ENCODE data around the gene FBXO21. TPM values are rescaled to one million over a fixed set of nuclear protein-coding genes. Genes with fewer than 3 reads are reported as not detected.

FBXO21 gene
- total RNA-seq, 5 donors from 2014 or later (not counting 1 experiment from before 2014, with no cell fraction given), result 47.7 to 58.1 (median 54.2) TPM

DNA sequence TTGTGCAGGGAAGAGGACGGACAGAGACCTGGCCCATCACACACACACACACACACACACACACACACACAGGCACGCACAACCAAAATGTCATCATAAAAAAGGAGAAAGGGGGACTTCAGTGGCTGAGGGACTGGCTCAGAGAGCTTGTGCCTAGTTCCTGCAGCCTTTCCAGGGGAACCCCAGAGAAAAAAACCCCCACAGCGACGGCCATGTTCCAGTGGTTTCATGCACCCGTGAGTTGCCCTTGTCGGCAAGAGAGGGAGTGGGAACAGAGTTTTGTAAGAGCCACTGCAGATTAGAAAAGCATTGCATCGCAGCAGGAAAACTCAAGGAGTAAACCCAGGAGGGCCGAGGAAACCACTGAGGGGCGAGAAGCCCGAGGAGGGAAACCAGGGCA is 24.5 kb upstream of the FBXO21 start:
- Histone ChIP-seq H3K4me1 (ENCODE audit: control insufficient read depth in 1 of 2, extremely low read depth in 1 of 2, insufficient read depth in 2 of 2, low read length in 2 of 2) (no peaks in the 10 kb centered on the region), H3K27ac (ENCODE audit: low read length) (no peak overlapping the region), H3K27me3 (replicated peaks in 1 of 2; ENCODE audit: control insufficient read depth in 2 of 2, extremely low read depth in 1 of 2, insufficient read depth in 2 of 2, low read length in 1 of 2) (peaks cover 0 to 24% of the 10 kb centered on the region in 2 experiments), H3K4me3 (ENCODE audit: control insufficient read depth in 1 of 2, extremely low read depth in 1 of 2, low read length in 1 of 2) (no peak overlapping the region), H3K36me3 (ENCODE audit: control insufficient read depth in 2 of 2, extremely low read depth in 1 of 2, insufficient read depth in 1 of 2, low read length in 1 of 2) (no peaks in the 10 kb centered on the region), H3K9me3 (no peaks in the 10 kb centered on the region)
- no peaks in the 10 kb centered on the region for H3K36me3 Mint-ChIP-seq
- H3K9me3 Mint-ChIP-seq, result no peaks in the 10 kb centered on the region
- CTCF ChIA-PET, result interaction anchor here in 1 of 2 donors (0.7 kb wide), 1 partner anchor 149 kb away, joined by 4 read pairs; no protein-coding TSS in a partner anchor
- no peak overlapping the region for H3K27ac Mint-ChIP-seq
- H3K4me3 Mint-ChIP-seq, result no peak overlapping the region
- H3K27me3 Mint-ChIP-seq, result peaks cover 13 to 18% of the 10 kb centered on the region in 2 donors
- WGBS (ENCODE audit: insufficient coverage), result 82% methylated on average over 8 of the region's 10 CpGs
- ATAC-seq (replicated peaks in 1 of 4) (no peak), DNase-seq (no peak)
- POLR2A ChIA-PET, result no interaction called here
- no peaks in the 10 kb centered on the region for H3K4me1 Mint-ChIP-seq

DNA sequence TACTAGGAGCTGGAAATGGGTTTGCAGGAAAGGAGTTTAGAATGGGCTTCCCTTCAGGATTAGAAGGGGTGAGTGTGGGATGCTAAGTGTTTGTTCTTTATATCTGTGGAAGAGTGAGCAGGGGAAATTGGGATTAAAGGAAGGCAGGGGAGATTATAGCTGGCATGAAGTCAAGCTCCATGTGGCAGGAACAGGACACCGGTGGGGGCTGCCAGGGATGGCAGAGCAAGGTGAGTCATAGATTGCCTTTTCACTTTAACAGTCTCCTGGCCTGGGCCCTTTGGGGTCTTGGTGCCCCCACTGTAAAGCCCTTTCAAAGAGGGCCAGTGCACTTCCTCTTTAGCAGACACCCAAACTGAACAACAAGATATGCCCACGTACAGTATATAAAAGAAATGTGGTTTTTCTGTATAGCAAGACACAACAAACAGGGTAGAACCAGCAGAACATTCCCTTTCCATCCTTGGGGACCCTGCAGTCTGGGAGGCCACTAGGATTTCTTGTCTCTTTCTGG is 23.1 kb upstream of the FBXO21 start:
- Histone ChIP-seq H3K4me1 (ENCODE audit: control insufficient read depth in 1 of 2, extremely low read depth in 1 of 2, insufficient read depth in 2 of 2, low read length in 2 of 2) (no peaks in the 10 kb centered on the region), H3K36me3 (ENCODE audit: control insufficient read depth in 2 of 2, extremely low read depth in 1 of 2, insufficient read depth in 1 of 2, low read length in 1 of 2) (no peaks in the 10 kb centered on the region), H3K9me3 (no peaks in the 10 kb centered on the region), H3K27me3 (replicated peaks in 1 of 2; ENCODE audit: control insufficient read depth in 2 of 2, extremely low read depth in 1 of 2, insufficient read depth in 2 of 2, low read length in 1 of 2) (peaks cover 0 to 38% of the 10 kb centered on the region in 2 experiments), H3K27ac (ENCODE audit: low read length) (no peak overlapping the region), H3K4me3 (ENCODE audit: control insufficient read depth in 1 of 2, extremely low read depth in 1 of 2, low read length in 1 of 2) (no peak overlapping the region)
- Mint-ChIP-seq H3K27ac (no peak overlapping the region), H3K4me1 (no peaks in the 10 kb centered on the region), H3K36me3 (no peaks in the 10 kb centered on the region), H3K27me3 (peaks cover 7 to 21% of the 10 kb centered on the region in 2 donors), H3K4me3 (no peak overlapping the region), H3K9me3 (no peaks in the 10 kb centered on the region)
- WGBS (ENCODE audit: insufficient coverage), result no CpG with 5 or more reads among the region's 2 CpGs
- ChIA-PET POLR2A (no interaction called here), CTCF (interaction anchor here (0.9 to 2.3 kb wide), 6 partner anchors 8 to 625 kb away, joined by 3 to 8 read pairs (median 4); no protein-coding TSS in a partner anchor)
- DNase-seq (no peak), ATAC-seq (replicated peaks in 1 of 4) (no peak)

DNA sequence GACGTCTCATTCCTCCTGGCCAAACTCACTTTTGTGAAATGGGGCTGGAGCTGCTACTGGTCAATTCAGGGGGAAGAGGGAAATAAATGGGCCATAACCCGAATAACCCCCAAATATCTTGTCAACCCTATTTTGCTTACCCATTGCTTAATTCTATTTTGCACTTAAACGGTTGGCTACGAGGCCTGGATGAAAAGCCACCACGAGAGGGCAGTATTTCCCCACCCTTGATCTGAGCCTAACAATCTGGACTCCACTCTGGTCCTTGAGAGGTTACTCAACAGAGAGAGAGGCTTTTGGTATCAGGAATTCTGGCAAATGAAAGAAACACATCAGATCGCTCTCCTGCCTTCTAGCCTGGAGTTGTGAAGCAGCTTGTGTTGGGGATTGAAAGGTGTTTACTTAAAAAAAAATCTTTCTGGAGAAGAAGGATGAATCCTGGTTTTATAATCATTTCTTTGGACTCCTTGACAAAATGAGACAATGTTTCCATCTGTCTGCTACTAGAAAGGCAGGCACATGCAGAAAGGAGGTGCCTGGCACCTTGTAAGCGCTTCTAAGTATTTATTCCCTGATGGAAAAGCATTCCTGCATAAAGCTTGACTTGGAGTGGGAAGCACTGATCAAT is 22.4 kb upstream of the FBXO21 start:
- ChIA-PET POLR2A (no interaction called here), CTCF (interaction anchor here (0.9 to 2.3 kb wide), 5 partner anchors 9 to 625 kb away, joined by 3 to 8 read pairs (median 4); no protein-coding TSS in a partner anchor)
- ATAC-seq (replicated peaks in 1 of 4) (peak; percentile 45 to 64 (median 52)), DNase-seq (peak in 33 of 35 experiments; percentile 10 to 78 (median 48))
- no peak overlapping the region for H3K27ac ChIP-seq (ENCODE audit: low read length)
- H3K9me3 ChIP-seq, result no peaks in the 10 kb centered on the region
- Mint-ChIP-seq H3K36me3 (no peaks in the 10 kb centered on the region), H3K27ac (no peak overlapping the region), H3K9me3 (no peaks in the 10 kb centered on the region), H3K4me1 (no peaks in the 10 kb centered on the region), H3K27me3 (peaks cover 13 to 25% of the 10 kb centered on the region in 2 donors), H3K4me3 (no peak overlapping the region)
- no peaks in the 10 kb centered on the region for H3K36me3 ChIP-seq (ENCODE audit: control insufficient read depth in 2 of 2, extremely low read depth in 1 of 2, insufficient read depth in 1 of 2, low read length in 1 of 2)
- H3K4me3 ChIP-seq (ENCODE audit: control insufficient read depth in 1 of 2, extremely low read depth in 1 of 2, low read length in 1 of 2), result no peak overlapping the region
- H3K4me1 ChIP-seq (ENCODE audit: control insufficient read depth in 1 of 2, extremely low read depth in 1 of 2, insufficient read depth in 2 of 2, low read length in 2 of 2), result no peaks in the 10 kb centered on the region
- peaks cover 0 to 36% of the 10 kb centered on the region in 2 experiments for H3K27me3 ChIP-seq (replicated peaks in 1 of 2; ENCODE audit: control insufficient read depth in 2 of 2, extremely low read depth in 1 of 2, insufficient read depth in 2 of 2, low read length in 1 of 2)
- 0% methylated on average over 2 of the region's 7 CpGs for WGBS (ENCODE audit: insufficient coverage)

DNA sequence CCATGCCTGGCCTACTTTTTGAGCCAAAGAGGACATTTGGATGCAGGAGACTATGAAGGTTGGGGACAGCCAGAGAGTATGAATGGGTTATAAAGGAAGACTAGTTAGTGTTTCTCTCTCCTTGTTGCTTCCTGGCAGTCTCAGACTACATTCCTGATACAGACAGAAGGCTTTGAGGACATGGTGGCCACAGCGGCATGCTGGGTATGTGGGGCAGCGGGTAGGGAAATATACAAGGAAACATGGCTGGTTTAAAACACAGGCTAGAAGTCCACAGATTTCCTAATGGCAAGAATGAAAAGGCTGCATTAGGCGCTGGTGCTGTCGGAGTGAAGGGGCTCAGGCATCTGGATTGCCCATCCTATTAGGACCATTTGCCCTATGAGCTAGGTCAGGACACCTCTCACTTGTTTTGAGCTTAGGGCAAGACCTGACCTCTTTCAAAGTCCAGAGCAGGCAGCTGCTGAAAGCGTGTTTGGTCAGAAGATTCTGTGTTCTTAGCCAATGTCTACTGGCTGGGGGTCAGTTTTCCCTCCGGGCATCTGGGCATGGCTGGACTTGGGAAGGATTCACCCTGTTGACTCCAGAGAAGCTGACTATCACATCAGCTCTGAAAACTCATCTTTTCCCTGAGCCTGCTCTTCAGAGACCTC is 20.1 kb upstream of the FBXO21 start:
- Histone ChIP-seq H3K36me3 (ENCODE audit: control insufficient read depth in 2 of 2, extremely low read depth in 1 of 2, insufficient read depth in 1 of 2, low read length in 1 of 2) (no peaks in the 10 kb centered on the region), H3K27me3 (replicated peaks in 1 of 2; ENCODE audit: control insufficient read depth in 2 of 2, extremely low read depth in 1 of 2, insufficient read depth in 2 of 2, low read length in 1 of 2) (peaks cover 0 to 43% of the 10 kb centered on the region in 2 experiments), H3K27ac (ENCODE audit: low read length) (no peak overlapping the region), H3K4me1 (ENCODE audit: control insufficient read depth in 1 of 2, extremely low read depth in 1 of 2, insufficient read depth in 2 of 2, low read length in 2 of 2) (no peaks in the 10 kb centered on the region), H3K4me3 (ENCODE audit: control insufficient read depth in 1 of 2, extremely low read depth in 1 of 2, low read length in 1 of 2) (no peak overlapping the region), H3K9me3 (no peaks in the 10 kb centered on the region)
- no peak overlapping the region for H3K4me3 Mint-ChIP-seq
- CTCF ChIA-PET, result interaction anchor here in 1 of 2 donors (0.9 kb wide), 1 partner anchor 9 kb away, joined by 3 read pairs; no protein-coding TSS in a partner anchor
- ATAC-seq (replicated peaks in 1 of 4) (no peak), DNase-seq (no peak)
- POLR2A ChIA-PET, result no interaction called here
- H3K9me3 Mint-ChIP-seq, result no peaks in the 10 kb centered on the region
- 88% methylated on average over 6 of the region's 6 CpGs for WGBS (ENCODE audit: insufficient coverage)
- H3K27ac Mint-ChIP-seq, result no peak overlapping the region
- H3K36me3 Mint-ChIP-seq, result no peaks in the 10 kb centered on the region
- no peaks in the 10 kb centered on the region for H3K4me1 Mint-ChIP-seq
- peaks cover 21 to 30% of the 10 kb centered on the region in 2 donors for H3K27me3 Mint-ChIP-seq

DNA sequence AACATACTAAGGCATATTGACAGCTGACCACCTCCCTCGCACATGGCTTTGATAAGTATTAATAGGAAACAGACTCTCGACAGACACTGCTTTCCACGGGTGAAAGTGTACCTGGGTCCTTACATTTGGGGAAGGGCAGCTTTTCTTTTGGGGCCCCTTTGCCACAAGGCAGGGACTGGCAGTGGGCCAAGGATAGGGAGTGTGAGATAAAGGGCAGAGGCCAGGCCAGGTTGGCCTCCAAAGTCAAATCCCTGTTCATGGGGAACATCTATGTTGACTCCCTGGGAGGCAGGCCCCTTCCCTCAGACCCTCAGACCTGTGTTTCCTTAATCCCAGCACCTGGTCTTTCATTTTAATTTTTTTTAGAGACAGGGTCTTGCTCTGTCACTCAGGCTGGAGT is 19.4 kb upstream of the FBXO21 start:
- ChIA-PET CTCF (interaction anchor here in 1 of 2 donors (0.7 kb wide), 1 partner anchor 568 kb away, joined by 6 read pairs; no protein-coding TSS in a partner anchor), POLR2A (interaction anchor here in 1 of 2 donors (0.6 kb wide), 1 partner anchor 11 kb away, joined by 4 read pairs; no protein-coding TSS in a partner anchor)
- no peaks in the 10 kb centered on the region for H3K4me1 Mint-ChIP-seq

DNA sequence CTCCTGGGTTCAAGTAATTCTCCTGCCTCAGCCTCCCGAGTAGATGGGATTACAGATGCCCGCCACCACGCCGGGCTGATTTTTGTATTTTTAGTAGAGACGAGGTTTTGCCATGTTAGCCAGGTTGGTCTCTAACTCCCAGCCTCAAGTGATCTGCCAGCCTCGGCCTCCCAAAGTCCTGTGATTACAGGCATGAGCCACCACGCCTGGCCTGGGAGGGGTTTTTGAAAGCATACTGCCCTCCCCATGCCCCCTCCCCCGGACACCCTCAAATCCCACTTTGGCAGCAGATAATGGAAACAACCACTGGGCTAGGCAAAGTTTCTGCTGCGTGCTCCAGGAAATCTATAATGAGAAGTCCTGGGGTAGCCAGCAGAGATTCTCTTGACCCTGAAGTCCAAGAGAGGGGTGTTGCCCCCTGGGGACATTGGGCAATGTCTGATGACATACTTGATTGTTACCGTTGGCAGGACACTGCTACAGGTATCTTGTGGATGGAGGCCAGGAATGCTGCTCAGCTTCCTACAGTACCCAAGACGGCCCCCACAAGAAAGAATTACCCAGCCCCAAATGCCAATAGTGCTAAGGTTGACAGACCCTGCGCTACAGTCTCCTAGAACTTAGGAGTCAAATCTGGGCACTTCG is 18.7 kb upstream of the FBXO21 start:
- no peaks in the 10 kb centered on the region for H3K4me1 ChIP-seq (ENCODE audit: control insufficient read depth in 1 of 2, extremely low read depth in 1 of 2, insufficient read depth in 2 of 2, low read length in 2 of 2)
- Mint-ChIP-seq H3K4me3 (no peak overlapping the region), H3K4me1 (no peaks in the 10 kb centered on the region), H3K27ac (no peak overlapping the region), H3K9me3 (no peaks in the 10 kb centered on the region), H3K27me3 (peaks cover 26 to 30% of the 10 kb centered on the region in 2 donors), H3K36me3 (no peaks in the 10 kb centered on the region)
- H3K4me3 ChIP-seq (ENCODE audit: control insufficient read depth in 1 of 2, extremely low read depth in 1 of 2, low read length in 1 of 2), result no peak overlapping the region
- no peaks in the 10 kb centered on the region for H3K9me3 ChIP-seq
- 77% methylated on average over 6 of the region's 13 CpGs for WGBS (ENCODE audit: insufficient coverage)
- ChIA-PET CTCF (interaction anchor here in 1 of 2 donors (0.6 kb wide), 1 partner anchor 122 kb away, joined by 7 read pairs; no protein-coding TSS in a partner anchor), POLR2A (no interaction called here)
- peaks cover 0 to 37% of the 10 kb centered on the region in 2 experiments for H3K27me3 ChIP-seq (replicated peaks in 1 of 2; ENCODE audit: control insufficient read depth in 2 of 2, extremely low read depth in 1 of 2, insufficient read depth in 2 of 2, low read length in 1 of 2)
- no peak for ATAC-seq (replicated peaks in 1 of 4)
- no peaks in the 10 kb centered on the region for H3K36me3 ChIP-seq (ENCODE audit: control insufficient read depth in 2 of 2, extremely low read depth in 1 of 2, insufficient read depth in 1 of 2, low read length in 1 of 2)
- H3K27ac ChIP-seq (ENCODE audit: low read length), result no peak overlapping the region
- no peak for DNase-seq

More for the DNA sequence above, 19.4 kb upstream of the FBXO21 start:
- DNase-seq, result no peak
- H3K36me3 ChIP-seq (ENCODE audit: control insufficient read depth in 2 of 2, extremely low read depth in 1 of 2, insufficient read depth in 1 of 2, low read length in 1 of 2), result no peaks in the 10 kb centered on the region
- no peak overlapping the region for H3K27ac ChIP-seq (ENCODE audit: low read length)
- Mint-ChIP-seq H3K9me3 (no peaks in the 10 kb centered on the region), H3K4me3 (no peak overlapping the region), H3K27ac (no peak overlapping the region), H3K36me3 (no peaks in the 10 kb centered on the region), H3K27me3 (peaks cover 26 to 30% of the 10 kb centered on the region in 2 donors)
- no peak overlapping the region for H3K4me3 ChIP-seq (ENCODE audit: control insufficient read depth in 1 of 2, extremely low read depth in 1 of 2, low read length in 1 of 2)
- ATAC-seq (replicated peaks in 1 of 4), result no peak
- no peaks in the 10 kb centered on the region for H3K9me3 ChIP-seq
- peaks cover 0 to 37% of the 10 kb centered on the region in 2 experiments for H3K27me3 ChIP-seq (replicated peaks in 1 of 2; ENCODE audit: control insufficient read depth in 2 of 2, extremely low read depth in 1 of 2, insufficient read depth in 2 of 2, low read length in 1 of 2)
- WGBS (ENCODE audit: insufficient coverage), result 56% methylated on average over 3 of the region's 3 CpGs
- H3K4me1 ChIP-seq (ENCODE audit: control insufficient read depth in 1 of 2, extremely low read depth in 1 of 2, insufficient read depth in 2 of 2, low read length in 2 of 2), result no peaks in the 10 kb centered on the region
